GM21390 (cell line): ENCODE results near the gene FLRT2.

Experiments used
- ATAC-seq: cut with Tn5 transposase; IDR thresholded peaks from one replicate; pipeline ENCODE4 v1.9.1; 2021; ENCODE audit not compliant: unreplicated experiment

The FLRT2 gene

DNA sequence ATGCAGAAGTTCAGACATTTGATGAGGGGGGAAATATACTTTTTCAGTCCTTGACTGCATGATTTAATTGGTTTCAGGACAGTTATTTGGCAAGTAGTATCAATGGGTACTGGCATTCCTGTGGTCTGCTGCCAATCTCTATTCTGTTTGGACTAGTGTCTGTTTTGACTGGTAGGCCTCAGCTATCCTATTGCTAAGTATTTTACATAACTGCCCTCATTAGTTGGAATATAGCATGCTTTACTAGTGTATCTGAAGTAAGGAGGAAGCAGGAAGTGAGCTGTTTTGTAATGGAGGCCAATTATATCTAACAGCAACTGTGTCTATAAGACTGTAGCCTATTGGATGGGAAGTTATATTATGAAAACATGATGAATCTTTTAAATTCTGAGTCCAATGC is 104.3 kb downstream of the FLRT2 start:
- ATAC-seq: no peak

DNA sequence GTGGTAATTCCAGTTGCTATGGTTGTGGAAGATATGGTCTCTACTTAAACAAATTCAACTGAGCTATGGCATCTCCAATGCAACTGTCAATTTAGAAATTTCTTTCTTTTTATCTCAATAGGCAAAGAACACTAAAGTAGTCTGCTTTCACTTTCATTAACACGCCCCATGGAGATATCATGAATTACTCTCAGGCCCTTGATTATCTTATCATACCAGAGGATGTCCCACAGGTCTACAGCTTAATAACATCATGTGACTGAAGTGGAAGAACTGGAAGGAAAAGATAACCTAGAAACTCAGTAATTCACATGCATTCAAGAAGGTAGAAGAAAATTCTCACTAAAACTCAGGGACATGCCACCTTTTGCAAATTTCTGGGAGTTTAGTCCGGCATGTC is 114.3 kb downstream of the FLRT2 start:
- no peak for ATAC-seq

- no peak for ATAC-seq
Observed at GRCh38 chr14:85653029-85653428, 123.1 kb downstream of the FLRT2 start.

GRCh38 chr14:85660243-85660922 is 130.4 kb downstream of the FLRT2 start:
- no peak for ATAC-seq

GRCh38 chr14:85662096-85662495 is 132.2 kb downstream of the FLRT2 start:
- ATAC-seq: no peak

- no peak for ATAC-seq
Observed at GRCh38 chr14:85663256-85663655, 133.3 kb downstream of the FLRT2 start.

GRCh38 chr14:85663667-85664066 is 133.7 kb downstream of the FLRT2 start:
- ATAC-seq: no peak

DNA sequence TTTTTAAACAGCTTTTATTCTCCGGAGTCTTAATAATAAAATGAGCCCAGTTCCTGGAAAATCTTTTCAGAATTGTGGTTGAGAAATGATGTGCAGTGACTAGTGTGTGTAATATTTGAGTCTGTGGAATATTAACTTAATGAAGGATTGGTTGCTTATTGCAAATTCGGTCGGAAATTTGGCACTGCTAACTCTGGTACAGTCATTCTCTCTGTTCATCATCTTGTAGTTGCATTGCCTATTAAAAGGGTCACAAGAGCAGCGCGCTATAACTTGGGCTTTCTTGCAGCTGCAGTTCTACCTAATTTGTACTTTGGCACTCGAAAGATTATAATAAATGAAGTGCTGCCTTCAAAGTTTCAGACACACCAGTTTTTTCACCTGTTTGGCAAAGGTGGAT is 146.0 kb downstream of the FLRT2 start:
- ATAC-seq: no peak

- no peak for ATAC-seq
Observed at GRCh38 chr14:85686908-85687307, 157.0 kb downstream of the FLRT2 start.

DNA sequence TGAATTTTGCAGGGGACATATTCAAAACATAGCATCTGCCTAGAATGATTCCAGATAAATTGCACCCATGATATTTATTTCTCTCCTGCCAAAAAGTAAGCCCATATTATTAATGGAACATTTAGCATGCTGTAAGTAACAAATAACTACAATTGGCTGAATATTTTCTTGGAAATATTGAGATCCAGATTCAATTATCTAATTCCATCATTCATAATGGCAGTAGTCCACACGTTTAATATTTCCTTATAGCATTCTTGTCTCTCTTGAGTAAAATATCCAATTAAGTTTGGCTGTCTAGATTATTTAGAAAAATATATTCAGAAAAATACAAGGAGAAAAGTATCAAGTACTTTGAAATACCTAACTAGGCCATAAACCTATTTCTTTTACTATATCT is 157.5 kb downstream of the FLRT2 start:
- no peak for ATAC-seq

DNA sequence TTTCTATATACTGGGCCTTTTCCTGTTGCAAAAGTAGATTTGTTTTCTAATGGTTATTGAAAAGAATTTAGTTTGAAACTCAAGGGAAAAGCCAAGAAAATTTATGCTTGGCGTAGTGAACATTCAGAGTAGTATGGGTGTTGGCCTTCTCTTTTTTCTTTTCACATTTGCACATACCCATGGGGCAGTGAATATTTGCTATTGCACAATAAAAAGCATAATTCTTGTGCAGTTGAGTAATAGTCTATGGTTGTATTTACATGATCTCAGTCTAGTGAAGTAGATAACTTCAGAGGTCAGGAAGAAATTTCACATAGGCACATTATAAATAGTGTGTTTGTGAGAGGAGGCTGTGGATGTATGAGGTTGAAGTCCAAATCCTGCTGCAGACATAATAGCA is 158.1 kb downstream of the FLRT2 start:
- ATAC-seq: no peak

DNA sequence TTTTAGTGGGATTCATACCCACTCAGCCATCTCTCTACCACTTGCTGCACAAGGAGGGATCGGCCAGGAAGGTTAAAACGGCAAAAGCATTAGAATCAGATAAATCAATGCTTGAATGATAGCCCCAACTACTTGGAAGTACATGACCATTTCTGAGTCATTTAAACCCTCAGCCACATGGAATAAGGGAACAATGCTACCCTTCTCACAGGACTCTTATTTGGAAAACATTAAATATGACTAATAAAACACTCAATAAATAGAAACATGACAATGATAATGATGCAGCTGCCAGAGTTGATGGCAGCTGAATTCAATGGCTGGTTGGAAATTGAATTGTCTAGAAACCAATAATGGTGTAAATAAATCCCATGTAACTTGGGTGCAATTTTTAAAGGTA is 165.4 kb downstream of the FLRT2 start:
- no peak for ATAC-seq

DNA sequence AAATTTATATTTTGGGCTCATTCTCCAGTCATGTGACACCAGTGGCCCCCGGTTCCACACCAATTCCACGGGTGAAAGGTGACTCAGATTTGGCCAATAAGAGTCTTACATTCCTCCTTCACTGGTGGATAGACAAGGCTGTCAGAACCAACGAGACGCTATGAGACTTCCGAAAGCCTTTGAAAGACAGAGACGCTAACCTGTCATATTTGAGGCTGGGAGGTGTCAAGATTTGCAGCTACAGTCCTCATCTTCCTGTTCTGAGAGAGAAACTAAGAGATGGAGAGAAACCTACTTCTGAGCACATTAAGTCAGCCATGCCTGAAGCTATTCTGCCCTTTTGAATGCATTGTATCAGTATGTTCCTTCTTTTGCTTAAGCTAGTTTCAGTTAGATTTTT is 171.2 kb downstream of the FLRT2 start:
- ATAC-seq: no peak

GRCh38 chr14:85701763-85702162 is 171.8 kb downstream of the FLRT2 start:
- ATAC-seq: no peak

- ATAC-seq: no peak
Observed at GRCh38 chr14:85702191-85702590, 172.2 kb downstream of the FLRT2 start.

DNA sequence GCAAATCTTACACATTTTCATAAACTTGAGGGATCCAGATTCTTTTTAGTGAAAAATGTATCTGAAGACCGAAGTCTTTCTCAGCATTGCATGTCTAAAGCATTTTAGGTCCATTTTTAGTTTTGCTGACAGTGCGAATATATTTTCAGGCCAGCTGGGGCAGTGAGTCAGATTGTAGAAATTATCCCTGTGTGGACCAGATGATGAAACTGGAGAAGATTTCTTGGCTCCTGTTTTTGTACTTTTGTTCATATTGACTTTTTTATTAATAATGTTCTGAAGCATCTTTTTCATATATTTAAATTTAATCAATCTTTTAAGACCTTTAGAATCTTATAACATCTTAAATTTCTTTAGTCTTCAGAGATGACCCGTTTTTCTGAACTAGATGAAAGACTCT is 173.1 kb downstream of the FLRT2 start:
- no peak for ATAC-seq
